Mesothelial cell of epicardium (in vitro differentiated cells): Measurements from ENCODE around the gene SP6. TPM values are rescaled to one million over a fixed set of nuclear protein-coding genes. Genes with fewer than 3 reads are reported as not detected.

Experiments
- DNase-seq, 2 experiments: peaks; one replicate each; pipeline ENCODE4 v3.0.0; 2021; ENCODE audit warnings: low spot score in 2 of 2; ENCODE audit not compliant: unreplicated experiment in 2 of 2
- H3K27ac Mint-ChIP-seq: 2 replicates; pipeline ENCODE4 v1.8.0; 2021; ENCODE audit warnings: mixed read lengths
- H3K27me3 Mint-ChIP-seq: 2 replicates; pipeline ENCODE4 v1.8.0; 2021; ENCODE audit warnings: low read depth, mixed read lengths
- H3K36me3 Mint-ChIP-seq: 2 replicates; pipeline ENCODE4 v1.8.0; 2021; ENCODE audit warnings: mixed read lengths
- H3K4me1 Mint-ChIP-seq: 2 replicates; pipeline ENCODE4 v1.8.0; 2021; ENCODE audit warnings: mixed read lengths
- H3K4me3 Mint-ChIP-seq: 2 replicates; pipeline ENCODE4 v1.8.0; 2021; ENCODE audit warnings: mild to moderate bottlenecking, moderate library complexity, mixed read lengths
- H3K9me3 Mint-ChIP-seq: 2 replicates; pipeline ENCODE4 v1.8.0; 2021; ENCODE audit warnings: mixed read lengths
- CTCF ChIP-seq: fragments of 200-600 bp; sonication (generic); IDR thresholded peaks from one replicate; pipeline ENCODE4 v1.5.0; 2021; ENCODE audit warnings: antibody characterized with exemption; ENCODE audit not compliant: unreplicated experiment
- total RNA-seq: library from RNA; stranded (reverse); gene quantifications from 3 replicates; pipeline ENCODE4 v1.2.1, GENCODE V29; 2021

SP6 gene
- total RNA-seq, 1 donor from 2014 or later = 17.6 TPM

DNA sequence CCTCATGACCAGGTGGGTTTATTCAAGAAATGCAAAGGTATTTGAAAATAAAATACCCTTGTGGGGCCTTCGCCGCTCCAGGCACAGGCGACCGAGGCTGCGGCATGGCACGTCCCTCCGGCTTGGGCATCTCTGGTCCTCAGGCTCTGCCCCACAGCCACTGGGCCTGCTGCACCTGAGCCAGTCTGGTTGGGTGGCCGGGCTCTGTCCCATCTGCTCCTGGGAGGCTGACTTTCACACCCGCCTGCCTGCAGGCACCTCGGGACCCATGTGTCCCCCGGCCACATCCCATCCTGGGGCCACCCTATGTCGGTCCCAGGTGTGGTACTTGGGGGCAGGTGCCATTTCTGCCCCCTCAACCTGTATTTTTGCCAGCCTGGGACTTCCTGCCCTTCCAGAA lies 50.3 kb downstream of the SP6 start:
- Mint-ChIP-seq H3K27ac (no peak overlapping the region), H3K4me1 (no peaks in the 10 kb centered on the region), H3K36me3 (no peaks in the 10 kb centered on the region), H3K27me3 (peaks cover 48% of the 10 kb centered on the region), H3K9me3 (no peaks in the 10 kb centered on the region), H3K4me3 (no peak overlapping the region)
- DNase-seq = no peak
- no peak for TF ChIP-seq CTCF

- DNase-seq = no peak
- H3K4me1 Mint-ChIP-seq = no peaks in the 10 kb centered on the region
- TF ChIP-seq CTCF = no peak
Observed at GRCh38 chr17:47797797-47798196, 53.2 kb downstream of the SP6 start.

More at GRCh38 chr17:47797797-47798196, 53.2 kb downstream of the SP6 start:
- no peaks in the 10 kb centered on the region for H3K9me3 Mint-ChIP-seq
- no peak overlapping the region for H3K4me3 Mint-ChIP-seq
- no peak overlapping the region for H3K27ac Mint-ChIP-seq
- H3K36me3 Mint-ChIP-seq = no peaks in the 10 kb centered on the region
- H3K27me3 Mint-ChIP-seq = peaks cover 58% of the 10 kb centered on the region

Other genes starting within 250 kb of the SP6 start
- gene KPNB1, start 201.2 kb downstream of the SP6 start, total RNA-seq = 284 to 314 TPM (median 302 TPM) in 3 replicates
- gene TBKBP1, start 157.0 kb downstream of the SP6 start, total RNA-seq = 49.8 to 53.9 TPM (median 52.7 TPM) in 3 replicates
- not detected in 3 replicates for gene TBX21, start 117.9 kb downstream of the SP6 start, total RNA-seq
- 21.7 to 25.1 TPM (median 22.0 TPM) in 3 replicates for gene OSBPL7, start 29.4 kb downstream of the SP6 start, total RNA-seq
- gene MRPL10, start 19.6 kb downstream of the SP6 start, total RNA-seq = 41.0 to 46.5 TPM (median 45.6 TPM) in 3 replicates
- gene LRRC46, start 19.5 kb downstream of the SP6 start, total RNA-seq = 0.16 TPM in 1 of 3 replicates, not detected in the others
- gene SCRN2, start 9.9 kb downstream of the SP6 start, total RNA-seq = 49.7 to 50.7 TPM (median 50.7 TPM) in 3 replicates
- gene SP2, start 45.1 kb upstream of the SP6 start, total RNA-seq = 17.0 to 18.0 TPM (median 17.0 TPM) in 3 replicates
- gene PNPO, start 90.4 kb upstream of the SP6 start, total RNA-seq = 7.4 to 10.4 TPM (median 8.3 TPM) in 3 replicates
- 3.4 to 3.6 TPM (median 3.4 TPM) in 3 replicates for gene PRR15L, start 106.7 kb upstream of the SP6 start, total RNA-seq
- gene CDK5RAP3, start 120.0 kb upstream of the SP6 start, total RNA-seq = 231 to 251 TPM (median 236 TPM) in 3 replicates
- 28.2 to 31.8 TPM (median 30.7 TPM) in 3 replicates for gene COPZ2, start 186.6 kb upstream of the SP6 start, total RNA-seq
- 134 to 137 TPM (median 136 TPM) in 3 replicates for gene NFE2L1, start 197.2 kb upstream of the SP6 start, total RNA-seq